Lower lobe of right lung (tissue), 2 donors: ENCODE data around the gene SUPT6H. TPM values are rescaled to one million over a fixed set of nuclear protein-coding genes. Genes with fewer than 3 reads are reported as not detected.

Source experiments
- ATAC-seq, 2 donors: fragments of 200-7000 bp; cut with Tn5 transposase; one replicate each; pipeline ENCODE4 v1.9.1; 2020 to 2022; ENCODE audit warnings: mild to moderate bottlenecking in 2 of 2, moderate library complexity in 2 of 2
- DNase-seq: peaks from one replicate; pipeline ENCODE4 v3.0.0-alpha.2; 2020
- H3K27ac ChIP-seq: fragments of 200-600 bp; one replicate; pipeline ENCODE4 v1.8.0; 2022
- H3K27me3 ChIP-seq: fragments of 200-600 bp; one replicate; pipeline ENCODE4 v1.8.0; 2022; ENCODE audit warnings: low read depth
- H3K36me3 ChIP-seq: fragments of 200-600 bp; one replicate; pipeline ENCODE4 v1.8.0; 2022; ENCODE audit warnings: mild to moderate bottlenecking
- H3K4me1 ChIP-seq: fragments of 200-600 bp; one replicate; pipeline ENCODE4 v1.8.0; 2022
- H3K4me3 ChIP-seq: fragments of 200-600 bp; one replicate; pipeline ENCODE4 v1.8.0; 2022; ENCODE audit warnings: mild to moderate bottlenecking
- H3K9me3 ChIP-seq: fragments of 200-600 bp; one replicate; pipeline ENCODE4 v1.8.0; 2022
- CTCF ChIP-seq: fragments of 200-600 bp; IDR thresholded peaks from one replicate; pipeline ENCODE4 v1.8.0; 2022; ENCODE audit warnings: antibody characterized with exemption, mild to moderate bottlenecking
- intact Hi-C: fragments of 100-400 bp; cut with DNase I; formaldehyde crosslinking; loops from one replicate; pipeline ENCODE4 v1.11.0; 2022
- total RNA-seq: library from RNA; stranded (reverse); fragmentation: NEBNext Ultra II Directional; extraction: Animal tissue kit (Norgen Biotek cat#: 25700); gene quantifications from one replicate; pipeline ENCODE4 v1.2.1, GENCODE V29; 2021
- donor health status: DM: no; HTN: yes; CAD: no; lungs with severe emphysema.

The SUPT6H gene
- total RNA-seq, 1 donor from 2014 or later, result 60.3 TPM

- peaks cover 37% of the 10 kb centered on the region for H3K36me3 ChIP-seq
- DNase-seq (peak; percentile 84), ATAC-seq (peak; percentile 58 to 71)
- intact Hi-C loops, result no loop called here
- peak within 1 kb of the TSS; percentile 96 for H3K27ac ChIP-seq
- H3K9me3 ChIP-seq, result no peaks in the 10 kb centered on the region
- H3K27me3 ChIP-seq, result no peaks in the 10 kb centered on the region
- H3K4me3 ChIP-seq, result peak within 1 kb of the TSS; percentile 85
- no peak for TF ChIP-seq CTCF
- H3K4me1 ChIP-seq, result peaks cover 69% of the 10 kb centered on the region
Observed at GRCh38 chr17:28726226-28726626, 64.2 kb downstream of the SUPT6H start, which contains the start of gene TLCD1. Gene TLCD1 (minus strand): TSS chr17:28726233. CDS start chr17:28726097, 136 bp downstream.

- peak; percentile 95 for DNase-seq
- H3K9me3 ChIP-seq, result no peaks in the 10 kb centered on the region
- peak; percentile 79 to 89 for ATAC-seq
- peak; percentile 99 for TF ChIP-seq CTCF
- peak overlapping the region; percentile 85 for H3K4me3 ChIP-seq
- no peaks in the 10 kb centered on the region for H3K27me3 ChIP-seq
- peaks cover 63% of the 10 kb centered on the region for H3K4me1 ChIP-seq
- intact Hi-C loops, result no loop called here
- H3K36me3 ChIP-seq, result peaks cover 30% of the 10 kb centered on the region
- H3K27ac ChIP-seq, result peak overlapping the region; percentile 96
Observed at GRCh38 chr17:28726627-28727491, 64.9 kb downstream of the SUPT6H start.

- TF ChIP-seq CTCF, result no peak
- intact Hi-C loops, result no loop called here
Observed at GRCh38 chr17:28728364-28729200, 66.6 kb downstream of the SUPT6H start, which contains the start of gene NEK8. Gene NEK8 (plus strand): TSS chr17:28728788. CDS start chr17:28728814, 26 bp downstream.

GRCh38 chr17:28729950-28730330 is 67.9 kb downstream of the SUPT6H start:
- DNase-seq, result no peak
- intact Hi-C loops, result no loop called here
- Histone ChIP-seq H3K27ac (no peak overlapping the region), H3K36me3 (no peaks in the 10 kb centered on the region), H3K9me3 (no peaks in the 10 kb centered on the region), H3K27me3 (no peaks in the 10 kb centered on the region), H3K4me1 (peaks cover 33% of the 10 kb centered on the region), H3K4me3 (no peak overlapping the region)
- no peak for ATAC-seq
- no peak for TF ChIP-seq CTCF

More at GRCh38 chr17:28728364-28729200, 66.6 kb downstream of the SUPT6H start, which contains the start of gene NEK8:
- peak; percentile 82 to 86 for ATAC-seq
- H3K27ac ChIP-seq, result peak within 1 kb of the TSS; percentile 96
- peaks cover 13% of the 10 kb centered on the region for H3K36me3 ChIP-seq
- no peaks in the 10 kb centered on the region for H3K9me3 ChIP-seq
- no peaks in the 10 kb centered on the region for H3K27me3 ChIP-seq
- peak within 1 kb of the TSS; percentile 85 for H3K4me3 ChIP-seq
- H3K4me1 ChIP-seq, result peaks cover 46% of the 10 kb centered on the region
- peak; percentile 96 for DNase-seq

- TF ChIP-seq CTCF, result no peak
- DNase-seq (no peak), ATAC-seq (no peak)
- Histone ChIP-seq H3K27me3 (no peaks in the 10 kb centered on the region), H3K27ac (no peak overlapping the region), H3K9me3 (no peaks in the 10 kb centered on the region), H3K4me3 (no peak overlapping the region), H3K4me1 (peaks cover 10% of the 10 kb centered on the region), H3K36me3 (peaks cover 6% of the 10 kb centered on the region)
- intact Hi-C loops, result no loop called here
Observed at GRCh38 chr17:28733346-28733745, 71.3 kb downstream of the SUPT6H start.
